Right lobe of liver (tissue), 4 donors: Measurements from ENCODE around the gene DHCR24.

Experiments
- CTCF ChIP-seq, 4 donors: fragments of 200-600 bp in 3 of 4; fragments of 450-650 bp in 1 of 4; IDR thresholded peaks; one replicate each; pipeline versions ENCODE4 v1.5.1 to v1.8.0; 2016 to 2022; ENCODE audit warnings: antibody characterized with exemption in 4 of 4, mild to moderate bottlenecking in 2 of 4
- POLR2A ChIP-seq: fragments of 450-650 bp; IDR thresholded peaks from one replicate; pipeline ENCODE4 v1.6.1; 2017; ENCODE audit warnings: antibody characterized with exemption, mild to moderate bottlenecking
- donor health status: DM: no; HTN: no; CAD: no.
- donor health status: DM: no; HTN: no; CAD: no.
- donor health status: DM: no; HTN: yes; CAD: no.

DNA sequence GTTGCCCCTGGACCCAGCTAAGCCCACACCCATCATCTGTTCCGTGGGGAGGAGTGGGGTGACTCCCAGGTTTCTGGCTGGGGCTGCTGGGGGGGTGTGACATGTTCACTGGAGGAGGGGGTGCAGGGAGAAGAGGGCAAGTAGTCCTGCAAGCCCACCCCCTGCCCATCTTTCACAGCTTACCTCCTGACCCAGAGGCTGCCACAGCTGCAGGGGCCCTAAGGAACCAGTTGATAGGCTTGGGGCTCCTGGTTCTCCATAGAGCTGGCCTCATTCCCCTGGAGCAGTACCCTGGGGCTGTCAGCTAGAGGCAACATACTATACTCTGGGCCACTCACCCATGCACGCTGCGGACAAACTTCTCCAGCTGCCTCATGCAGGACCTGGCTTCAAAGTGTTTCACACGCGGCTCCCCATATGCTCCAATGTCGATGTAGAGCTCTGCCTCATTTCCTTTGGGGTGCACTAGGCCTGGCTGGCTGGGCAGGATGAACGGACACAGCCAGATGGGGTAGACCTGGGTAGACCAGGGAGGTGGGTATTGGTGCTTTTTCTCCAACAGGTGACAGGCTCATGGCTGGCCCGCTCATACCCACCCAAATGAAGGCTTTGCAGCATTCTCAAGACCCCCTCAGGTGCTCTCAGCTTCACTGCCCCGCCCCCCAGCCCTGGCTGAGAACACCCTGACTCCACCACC lies 33.8 kb downstream of the DHCR24 start:
- no peak for TF ChIP-seq CTCF (IDR thresholded peaks at IDR 0.05)
- TF ChIP-seq POLR2A, result no peak
